Medulla oblongata (tissue), 1 donor: ENCODE data around the gene KCNJ4.

Source experiments
- DNase-seq: peaks from one replicate; pipeline ENCODE4 v3.0.0-alpha.2; 2015; ENCODE audit errors: extremely low spot score

Gene KCNJ4

DNA sequence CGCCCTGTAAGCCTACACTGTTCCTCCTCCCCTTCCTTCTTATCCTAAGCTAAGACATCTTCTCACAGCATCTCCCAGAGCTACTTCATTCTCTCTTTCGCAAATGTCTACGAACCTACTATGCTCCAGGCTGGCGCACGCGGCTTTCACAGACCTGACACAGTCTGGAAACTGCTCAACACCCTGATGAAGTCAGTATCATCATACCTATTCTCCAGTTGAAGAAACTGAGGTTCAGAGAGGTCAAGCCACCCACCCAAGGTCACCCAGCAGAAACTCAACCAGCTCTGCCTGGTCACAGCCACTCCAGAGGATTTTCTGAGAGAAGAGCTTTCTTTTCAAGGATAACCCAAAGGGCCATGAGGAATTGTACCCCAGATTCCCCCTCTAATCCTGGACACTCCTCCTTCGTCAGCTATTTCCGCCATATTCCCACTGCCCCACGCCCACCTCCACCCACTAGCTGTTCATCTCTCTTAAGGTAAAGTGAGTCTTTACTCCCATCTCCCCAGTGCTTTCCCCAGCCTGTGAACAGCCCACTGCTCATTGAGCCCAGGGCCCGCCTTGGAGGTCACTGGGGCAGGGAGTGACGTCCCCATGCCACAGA, 1.8 kb downstream of the KCNJ4 start:
- no peak for DNase-seq

GRCh38 chr22:38452373-38453065, 2.5 kb downstream of the KCNJ4 start:
- DNase-seq: no peak

- DNase-seq: no peak
These were observed 3.1 kb downstream of the KCNJ4 start for GRCh38 chr22:38451864-38452263.

DNA sequence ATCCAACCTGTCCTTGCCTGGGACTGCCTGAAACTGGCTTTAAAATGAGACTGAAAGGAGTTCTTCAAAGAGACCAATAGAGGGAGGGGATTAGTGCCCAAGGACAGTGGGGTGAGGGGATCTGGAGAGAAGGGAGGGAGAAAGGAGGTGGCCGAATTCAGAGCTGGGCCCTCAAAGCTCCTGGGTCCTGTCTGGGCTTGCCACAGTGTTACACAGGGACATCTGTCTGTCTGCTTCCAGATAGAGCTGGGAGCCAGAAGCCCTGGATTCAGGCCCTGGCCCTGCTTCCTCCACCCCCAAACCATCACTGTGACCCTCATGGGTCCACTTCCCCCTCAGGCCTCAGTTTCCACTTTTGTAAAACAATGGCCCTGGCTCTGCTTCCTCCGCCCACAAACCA, 3.6 kb downstream of the KCNJ4 start:
- DNase-seq: no peak

DNA sequence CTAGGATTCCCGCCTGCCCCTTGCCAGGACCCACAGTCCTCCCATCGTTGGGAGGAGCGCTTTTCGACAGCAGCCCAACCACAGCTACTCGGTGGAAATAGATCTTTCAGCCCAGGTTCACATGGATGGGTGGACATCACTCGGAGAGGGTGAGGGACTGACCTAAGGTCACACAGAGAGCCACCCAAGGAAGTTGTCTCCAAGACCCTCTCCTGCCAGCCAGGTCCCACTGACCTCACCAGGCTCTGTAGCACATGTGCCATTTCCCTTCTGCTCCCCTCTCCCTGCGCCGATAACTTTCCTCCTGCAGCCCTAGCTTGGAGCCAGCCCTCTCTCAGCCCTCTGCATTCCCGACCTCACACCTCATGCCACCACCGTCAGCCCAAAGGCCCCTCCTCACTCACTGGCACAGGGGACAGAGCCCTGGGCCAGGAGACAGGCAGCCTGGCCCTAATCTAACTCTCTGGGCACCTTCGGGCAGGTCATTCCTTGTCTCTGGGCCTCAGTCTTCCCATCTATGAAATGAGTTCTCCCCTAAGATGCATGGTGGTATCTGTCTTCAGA, 4.7 kb downstream of the KCNJ4 start:
- DNase-seq: no peak

DNA sequence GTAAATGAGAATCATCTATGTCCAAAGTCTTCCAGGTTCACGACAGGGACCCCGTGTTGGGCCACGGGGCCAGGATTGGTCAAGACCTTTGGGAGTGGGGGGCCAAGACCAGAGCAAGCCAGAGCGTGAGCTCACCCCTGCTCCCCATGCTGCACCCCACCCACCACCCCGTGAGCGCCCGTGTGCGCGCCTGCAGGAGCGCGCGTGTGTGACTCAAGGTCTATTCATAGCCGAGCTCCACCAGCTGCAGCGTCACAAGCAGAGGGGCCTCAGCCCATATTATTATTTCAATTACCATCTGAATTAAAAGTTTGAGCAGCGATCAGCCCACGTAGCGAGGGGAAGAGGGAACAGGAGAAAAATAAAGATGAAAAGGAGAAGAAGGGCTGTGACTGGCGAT, 5.2 kb downstream of the KCNJ4 start:
- no peak for DNase-seq

GRCh38 chr22:38448945-38449745, 5.9 kb downstream of the KCNJ4 start:
- DNase-seq: no peak

- no peak for DNase-seq
These were observed 8.9 kb downstream of the KCNJ4 start for GRCh38 chr22:38446018-38446601.

DNA sequence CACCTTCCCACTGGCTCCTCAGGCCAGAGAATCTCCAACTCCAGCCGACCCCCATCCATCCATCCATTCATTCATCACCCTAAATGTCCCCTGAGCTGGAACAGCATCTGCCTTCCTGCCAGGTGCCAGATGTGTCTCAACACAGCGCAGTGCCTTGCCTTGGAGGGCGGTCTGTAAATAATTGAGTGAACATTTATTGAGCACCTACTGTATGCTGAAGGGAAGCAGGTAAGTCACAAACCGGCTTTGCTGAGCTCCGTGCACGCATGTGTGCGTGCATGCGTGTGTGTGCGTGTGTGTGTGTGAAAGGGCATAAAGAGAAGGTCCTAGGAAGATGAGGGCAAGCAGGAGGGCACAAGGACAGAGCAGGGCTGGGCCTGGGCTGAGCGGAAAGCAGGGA, 10.2 kb downstream of the KCNJ4 start:
- DNase-seq: no peak

- no peak for DNase-seq
These were observed 11.1 kb downstream of the KCNJ4 start for GRCh38 chr22:38443628-38444521.

- DNase-seq: no peak
These were observed 11.9 kb downstream of the KCNJ4 start for GRCh38 chr22:38442967-38443627.

- DNase-seq: no peak
These were observed 13.2 kb downstream of the KCNJ4 start for GRCh38 chr22:38441620-38442287.

GRCh38 chr22:38440747-38441350, 14.2 kb downstream of the KCNJ4 start:
- DNase-seq: no peak

- no peak for DNase-seq
These were observed 17.6 kb downstream of the KCNJ4 start for GRCh38 chr22:38437416-38437815.

- no peak for DNase-seq
These were observed 18.2 kb downstream of the KCNJ4 start for GRCh38 chr22:38436629-38437395.

DNA sequence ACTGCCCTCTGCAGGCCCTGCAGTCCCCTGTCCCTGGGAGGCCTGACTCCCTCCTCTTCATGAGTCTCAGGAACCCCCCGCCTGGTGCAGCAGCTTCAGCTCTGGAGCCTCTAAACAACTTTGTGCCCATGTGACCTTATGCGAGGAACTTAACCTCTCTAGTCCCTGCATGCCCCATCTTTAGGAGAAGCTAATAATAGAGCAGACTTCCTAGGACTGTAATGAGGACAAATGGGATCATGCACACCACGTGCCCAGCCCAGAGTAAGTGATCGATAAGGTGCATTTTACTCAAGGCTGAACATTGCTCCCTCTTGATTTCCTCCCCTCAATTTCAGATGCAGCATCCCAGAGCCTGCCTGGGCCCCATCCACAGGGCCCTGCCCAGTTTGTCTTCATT, 19.0 kb downstream of the KCNJ4 start:
- no peak for DNase-seq

DNA sequence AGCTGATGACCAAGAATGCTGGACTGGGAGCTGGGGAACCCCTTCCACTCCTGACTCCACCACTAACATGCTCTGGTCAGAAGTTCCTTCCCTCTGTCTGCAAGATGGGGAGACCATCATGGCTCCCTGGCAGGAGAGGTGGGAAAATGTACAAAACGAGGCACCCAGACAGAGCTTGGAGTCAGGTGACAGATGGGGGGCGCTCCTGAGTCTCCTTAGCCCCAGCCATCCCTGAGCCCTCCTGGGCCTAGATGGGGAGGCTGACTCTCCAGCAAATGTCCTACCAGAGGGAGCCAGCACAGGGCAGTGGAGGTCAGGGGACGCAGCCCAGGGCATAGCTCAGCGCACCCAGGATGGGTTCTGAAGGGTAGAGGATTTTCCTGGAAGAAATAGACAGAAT, 20.0 kb downstream of the KCNJ4 start:
- DNase-seq: no peak

DNA sequence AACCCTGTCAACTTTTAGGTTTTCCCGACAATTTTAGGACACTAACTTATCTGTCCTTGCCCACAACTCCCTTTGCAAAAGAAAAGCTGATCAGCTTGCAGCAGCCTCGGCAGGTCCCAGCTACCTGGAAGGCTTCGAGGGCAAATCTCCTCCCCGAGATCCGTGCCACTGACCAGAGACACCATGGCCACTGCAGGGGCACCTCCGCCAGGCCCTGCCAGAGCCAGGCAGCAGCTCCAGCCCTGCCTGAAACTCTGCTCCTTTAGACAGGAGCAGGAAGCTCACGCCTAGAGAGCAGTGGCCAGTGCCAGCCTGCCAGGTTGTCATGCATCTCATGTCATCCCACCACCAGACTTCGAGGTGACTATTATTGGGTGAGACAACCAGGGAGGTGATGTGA, 21.1 kb downstream of the KCNJ4 start:
- no peak for DNase-seq

- no peak for DNase-seq
These were observed 22.7 kb downstream of the KCNJ4 start for GRCh38 chr22:38432264-38432663.
